DND-41 (cell line): ENCODE data around the gene BRSK2.

Source experiments
- ATAC-seq: fragments of 200-7000 bp; cut with Tn5 transposase; 3 replicates; pipeline ENCODE4 v1.9.1; 2021; ENCODE audit warnings: low read depth; ENCODE audit not compliant: insufficient read depth
- DNase-seq: peaks from one replicate; pipeline ENCODE4 v3.0.0-alpha.2; 2020
- H2AFZ ChIP-seq: 2 replicates; pipeline ENCODE4 v1.6.0; 2012; ENCODE audit warnings: low read depth, low read length
- H3K27ac ChIP-seq: 2 replicates; pipeline ENCODE4 v1.5.1; 2012; ENCODE audit warnings: low read length, inconsistent platforms
- H3K27me3 ChIP-seq: fragments of 200-600 bp; sonication (generic); 2 replicates; pipeline ENCODE4 v1.6.0; 2012; ENCODE audit warnings: low read length, mild to moderate bottlenecking, inconsistent platforms; ENCODE audit not compliant: insufficient read depth, poor library complexity
- H3K36me3 ChIP-seq: 2 replicates; pipeline ENCODE4 v1.5.1; 2012; ENCODE audit warnings: low read length, inconsistent platforms; ENCODE audit not compliant: insufficient read depth
- H3K4me1 ChIP-seq: 2 replicates; pipeline ENCODE4 v1.5.1; 2012; ENCODE audit warnings: mild to moderate bottlenecking, low read length; ENCODE audit not compliant: insufficient read depth
- H3K4me2 ChIP-seq: 2 replicates; pipeline ENCODE4 v1.6.0; 2012; ENCODE audit warnings: mild to moderate bottlenecking, moderate library complexity, low read length, inconsistent platforms; ENCODE audit not compliant: insufficient read depth
- H3K4me3 ChIP-seq, 2 experiments: fragments of 200-600 bp in 1 of 2; shearing (Covaris generic) in 1 of 2; 2 replicates each; pipeline ENCODE4 v1.5.1; 2012 to 2016; ENCODE audit warnings: inconsistent platforms in 2 of 2, low read length in 2 of 2, mild to moderate bottlenecking in 2 of 2, low read depth in 1 of 2, moderate library complexity in 1 of 2
- H3K79me2 ChIP-seq: 2 replicates; pipeline ENCODE4 v1.6.0; 2012; ENCODE audit warnings: low read length, inconsistent platforms; ENCODE audit not compliant: insufficient read depth
- H3K9ac ChIP-seq: 2 replicates; pipeline ENCODE4 v1.6.0; 2012; ENCODE audit warnings: low read depth, mild to moderate bottlenecking, inconsistent platforms, low read length, moderate library complexity
- H3K9me3 ChIP-seq: 2 replicates; pipeline ENCODE4 v1.5.1; 2012; ENCODE audit warnings: low read length, moderate library complexity, mild to moderate bottlenecking, inconsistent platforms; ENCODE audit not compliant: insufficient read depth, severe bottlenecking
- H4K20me1 ChIP-seq: 2 replicates; pipeline ENCODE4 v1.6.0; 2012; ENCODE audit warnings: low read length; ENCODE audit not compliant: insufficient read depth
- CTCF ChIP-seq: IDR thresholded peaks from 2 replicates; pipeline ENCODE4 v1.5.1; 2012; ENCODE audit warnings: borderline replicate concordance, low read length, moderate library complexity, mild to moderate bottlenecking; ENCODE audit not compliant: poor library complexity, severe bottlenecking; ENCODE audit errors: extremely low read depth
- EZH2 ChIP-seq: IDR thresholded peaks from 3 replicates; pipeline ENCODE4 v1.6.1; 2012; ENCODE audit warnings: borderline replicate concordance, low read depth, mild to moderate bottlenecking, moderate library complexity, low read length, inconsistent platforms; ENCODE audit not compliant: severe bottlenecking

Gene BRSK2

GRCh38 chr11:1466784-1467183, 77.0 kb downstream of the BRSK2 start:
- H4K20me1 ChIP-seq = peaks cover 3% of the 10 kb centered on the region; the same call in 1 of the 2 replicates
- no peak overlapping the region for H3K4me2 ChIP-seq
- no peak overlapping the region for H3K9ac ChIP-seq
- H3K9me3 ChIP-seq = no peaks in the 10 kb centered on the region
- ATAC-seq (no peak), DNase-seq (no peak)
- no peak overlapping the region for H2AFZ ChIP-seq
- H3K79me2 ChIP-seq = no peaks in the 10 kb centered on the region
- H3K4me1 ChIP-seq = no peaks in the 10 kb centered on the region
- no peak overlapping the region for H3K4me3 ChIP-seq
- H3K27me3 ChIP-seq = no peaks in the 10 kb centered on the region
- H3K36me3 ChIP-seq = peaks cover 39% of the 10 kb centered on the region
- no peak overlapping the region for H3K27ac ChIP-seq
- no peak for TF ChIP-seq EZH2
- no peak for TF ChIP-seq CTCF

- Histone ChIP-seq H3K4me1 (no peaks in the 10 kb centered on the region), H3K9ac (no peak overlapping the region), H3K4me2 (no peak overlapping the region), H3K9me3 (no peaks in the 10 kb centered on the region), H3K36me3 (peaks cover 41% of the 10 kb centered on the region), H3K27me3 (no peaks in the 10 kb centered on the region), H4K20me1 (peaks cover 5% of the 10 kb centered on the region; the same call in 1 of the 2 replicates), H3K79me2 (no peaks in the 10 kb centered on the region), H2AFZ (no peak overlapping the region), H3K27ac (no peak overlapping the region), H3K4me3 (no peak overlapping the region)
- ATAC-seq = no peak
- TF ChIP-seq CTCF (no peak), EZH2 (no peak)
- no peak for DNase-seq
Observed at GRCh38 chr11:1467270-1467669, 77.5 kb downstream of the BRSK2 start.

GRCh38 chr11:1468002-1468401, 78.3 kb downstream of the BRSK2 start:
- H3K27ac ChIP-seq = no peak overlapping the region
- H3K79me2 ChIP-seq = no peaks in the 10 kb centered on the region
- no peaks in the 10 kb centered on the region for H3K27me3 ChIP-seq
- DNase-seq (no peak), ATAC-seq (no peak)
- no peak overlapping the region for H3K4me3 ChIP-seq
- H2AFZ ChIP-seq = no peak overlapping the region
- H3K4me2 ChIP-seq = no peak overlapping the region
- H3K36me3 ChIP-seq = peaks cover 43% of the 10 kb centered on the region
- no peak overlapping the region for H3K9ac ChIP-seq
- no peaks in the 10 kb centered on the region for H3K9me3 ChIP-seq
- no peak for TF ChIP-seq EZH2
- TF ChIP-seq CTCF = no peak
- H3K4me1 ChIP-seq = no peaks in the 10 kb centered on the region
- peaks cover 12% of the 10 kb centered on the region for H4K20me1 ChIP-seq
